ENCODE results near the gene WDR82.

WDR82 gene

GRCh38 chr3:52315977-52316764, 37.7 kb upstream of the WDR82 start, which contains the start of gene DNAH1:
Gene DNAH1 (plus strand): TSS chr3:52316319. CDS start chr3:52322443, 6,124 bp downstream.
- H3K27me3 ChIP-seq (ENCODE audit: control insufficient read depth in 1 of 2, insufficient read depth in 1 of 2, low read length in 2 of 2): peaks cover 0 to 15% of the 10 kb centered on the region in 2 experiments
- H2BK12ac ChIP-seq (ENCODE audit: low read length in 2 of 2): peak within 1 kb of the TSS in 1 of 2 experiments; percentile 15
- H4K8ac ChIP-seq (ENCODE audit: low read length): no peak within 1 kb of the TSS
- no peak within 1 kb of the TSS for H3K23ac ChIP-seq (ENCODE audit: low read length in 2 of 2)
- H3K14ac ChIP-seq (ENCODE audit: low read length in 2 of 2): no peak within 1 kb of the TSS
- peak within 1 kb of the TSS in 1 of 2 experiments; percentile 18 for H3K18ac ChIP-seq (ENCODE audit: low read depth in 1 of 2, low read length in 2 of 2)
- H3K4ac ChIP-seq (ENCODE audit: low read depth in 1 of 2, low read length in 2 of 2): peak within 1 kb of the TSS in 1 of 2 experiments; percentile 25
- peak within 1 kb of the TSS; percentile 20 to 74 for H3K4me3 ChIP-seq (ENCODE audit: insufficient read depth in 1 of 2, low read depth in 1 of 2, low read length in 2 of 2)
- no peaks in the 10 kb centered on the region for H3K79me1 ChIP-seq (replicated peaks; ENCODE audit: low read length, poor library complexity, severe bottlenecking)
- no peak within 1 kb of the TSS for H2BK15ac ChIP-seq (ENCODE audit: low read depth, poor library complexity, severe bottlenecking)
- H3K4me2 ChIP-seq (ENCODE audit: low read length, poor library complexity, severe bottlenecking): no peak within 1 kb of the TSS
- peak within 1 kb of the TSS; percentile 60 for H4K91ac ChIP-seq (ENCODE audit: low read length)
- peaks cover 22% of the 10 kb centered on the region for H3K4me1 ChIP-seq (ENCODE audit: control insufficient read depth, insufficient read depth, low read depth, low read length)
- H2BK5ac ChIP-seq (ENCODE audit: low read depth, low read length, poor library complexity, severe bottlenecking): no peak within 1 kb of the TSS
- H2AK5ac ChIP-seq (ENCODE audit: low read length, severe bottlenecking): no peak within 1 kb of the TSS
- H3K27ac ChIP-seq (ENCODE audit: low read length, poor library complexity, severe bottlenecking): no peak within 1 kb of the TSS
- peak within 1 kb of the TSS; percentile 69 for H3K9ac ChIP-seq (ENCODE audit: low read length)
- H2BK120ac ChIP-seq (ENCODE audit: low read depth, low read length): no peak within 1 kb of the TSS
- peaks cover 0 to 6% of the 10 kb centered on the region in 2 experiments for H3K36me3 ChIP-seq (ENCODE audit: control insufficient read depth in 1 of 2, insufficient read depth in 2 of 2, low read depth in 1 of 2, low read length in 2 of 2)
- no peak for DNase-seq
- 100% methylated on average over 3 of the region's 3 CpGs for WGBS
- no peak within 1 kb of the TSS for H2AFZ ChIP-seq (ENCODE audit: low read depth, low read length)
- H3K9me3 ChIP-seq (ENCODE audit: control insufficient read depth, low read length): no peaks in the 10 kb centered on the region

GRCh38 chr3:52315006-52315405, 36.6 kb upstream of the WDR82 start:
- Histone ChIP-seq H3K79me1 (replicated peaks; ENCODE audit: low read length, poor library complexity, severe bottlenecking) (no peaks in the 10 kb centered on the region), H2BK12ac (ENCODE audit: low read length in 2 of 2) (no peak overlapping the region), H3K4me1 (ENCODE audit: control insufficient read depth, insufficient read depth, low read depth, low read length) (peaks cover 26% of the 10 kb centered on the region), H3K4ac (ENCODE audit: low read depth in 1 of 2, low read length in 2 of 2) (no peak overlapping the region), H3K36me3 (ENCODE audit: control insufficient read depth in 1 of 2, insufficient read depth in 2 of 2, low read depth in 1 of 2, low read length in 2 of 2) (peaks cover under 1 to 13% of the 10 kb centered on the region in 2 experiments), H2BK120ac (ENCODE audit: low read depth, low read length) (no peak overlapping the region), H2AFZ (ENCODE audit: low read depth, low read length) (no peak overlapping the region), H3K23ac (ENCODE audit: low read length in 2 of 2) (no peak overlapping the region), H4K8ac (ENCODE audit: low read length) (no peak overlapping the region), H3K4me2 (ENCODE audit: low read length, poor library complexity, severe bottlenecking) (no peak overlapping the region), H3K9me3 (ENCODE audit: control insufficient read depth, low read length) (no peaks in the 10 kb centered on the region), H4K91ac (ENCODE audit: low read length) (no peak overlapping the region), H2BK5ac (ENCODE audit: low read depth, low read length, poor library complexity, severe bottlenecking) (no peak overlapping the region), H2BK15ac (ENCODE audit: low read depth, poor library complexity, severe bottlenecking) (no peak overlapping the region), H3K9ac (ENCODE audit: low read length) (no peak overlapping the region), H3K27me3 (ENCODE audit: control insufficient read depth in 1 of 2, insufficient read depth in 1 of 2, low read length in 2 of 2) (peaks cover 0 to 15% of the 10 kb centered on the region in 2 experiments), H3K27ac (ENCODE audit: low read length, poor library complexity, severe bottlenecking) (no peak overlapping the region), H3K4me3 (ENCODE audit: insufficient read depth in 1 of 2, low read depth in 1 of 2, low read length in 2 of 2) (no peak overlapping the region), H3K14ac (ENCODE audit: low read length in 2 of 2) (no peak overlapping the region), H3K18ac (ENCODE audit: low read depth in 1 of 2, low read length in 2 of 2) (no peak overlapping the region), H2AK5ac (ENCODE audit: low read length, severe bottlenecking) (no peak overlapping the region)
- DNase-seq: no peak
- WGBS: 82% methylated on average over 3 of the region's 6 CpGs

- Histone ChIP-seq H3K36me3 (ENCODE audit: control insufficient read depth in 1 of 2, insufficient read depth in 2 of 2, low read depth in 1 of 2, low read length in 2 of 2) (peaks cover 4 to 16% of the 10 kb centered on the region in 2 experiments), H2BK5ac (ENCODE audit: low read depth, low read length, poor library complexity, severe bottlenecking) (no peak overlapping the region), H2BK120ac (ENCODE audit: low read depth, low read length) (no peak overlapping the region), H3K9ac (ENCODE audit: low read length) (no peak overlapping the region), H2BK12ac (ENCODE audit: low read length in 2 of 2) (no peak overlapping the region), H3K4ac (ENCODE audit: low read depth in 1 of 2, low read length in 2 of 2) (no peak overlapping the region), H2AK5ac (ENCODE audit: low read length, severe bottlenecking) (no peak overlapping the region), H3K23ac (ENCODE audit: low read length in 2 of 2) (peak overlapping the region in 1 of 2 experiments; percentile 34), H4K91ac (ENCODE audit: low read length) (no peak overlapping the region), H3K4me1 (ENCODE audit: control insufficient read depth, insufficient read depth, low read depth, low read length) (peaks cover 26% of the 10 kb centered on the region), H3K4me2 (ENCODE audit: low read length, poor library complexity, severe bottlenecking) (no peak overlapping the region), H3K4me3 (ENCODE audit: insufficient read depth in 1 of 2, low read depth in 1 of 2, low read length in 2 of 2) (peak overlapping the region in 1 of 2 experiments; percentile 19), H3K27me3 (ENCODE audit: control insufficient read depth in 1 of 2, insufficient read depth in 1 of 2, low read length in 2 of 2) (peaks cover 0 to 15% of the 10 kb centered on the region in 2 experiments), H3K18ac (ENCODE audit: low read depth in 1 of 2, low read length in 2 of 2) (no peak overlapping the region), H2BK15ac (ENCODE audit: low read depth, poor library complexity, severe bottlenecking) (no peak overlapping the region), H3K9me3 (ENCODE audit: control insufficient read depth, low read length) (no peaks in the 10 kb centered on the region), H4K8ac (ENCODE audit: low read length) (no peak overlapping the region), H3K14ac (ENCODE audit: low read length in 2 of 2) (no peak overlapping the region), H2AFZ (ENCODE audit: low read depth, low read length) (no peak overlapping the region), H3K79me1 (replicated peaks; ENCODE audit: low read length, poor library complexity, severe bottlenecking) (no peaks in the 10 kb centered on the region), H3K27ac (ENCODE audit: low read length, poor library complexity, severe bottlenecking) (no peak overlapping the region)
- DNase-seq: peak; percentile 22
- 92% methylated on average over 3 of the region's 3 CpGs for WGBS
Observed at GRCh38 chr3:52314489-52314888, 36.0 kb upstream of the WDR82 start.

- Histone ChIP-seq H2AK5ac (ENCODE audit: low read length, severe bottlenecking) (no peak overlapping the region), H3K27ac (ENCODE audit: low read length, poor library complexity, severe bottlenecking) (no peak overlapping the region), H3K18ac (ENCODE audit: low read depth in 1 of 2, low read length in 2 of 2) (peak overlapping the region in 1 of 2 experiments; percentile 80), H3K9ac (ENCODE audit: low read length) (peak overlapping the region; percentile 18), H2BK12ac (ENCODE audit: low read length in 2 of 2) (no peak overlapping the region), H3K36me3 (ENCODE audit: control insufficient read depth in 1 of 2, insufficient read depth in 2 of 2, low read depth in 1 of 2, low read length in 2 of 2) (peaks cover 4 to 16% of the 10 kb centered on the region in 2 experiments), H4K8ac (ENCODE audit: low read length) (peak overlapping the region; percentile 7), H3K4me2 (ENCODE audit: low read length, poor library complexity, severe bottlenecking) (no peak overlapping the region), H3K4me3 (ENCODE audit: insufficient read depth in 1 of 2, low read depth in 1 of 2, low read length in 2 of 2) (peak overlapping the region in 1 of 2 experiments; percentile 19), H2BK5ac (ENCODE audit: low read depth, low read length, poor library complexity, severe bottlenecking) (no peak overlapping the region), H3K79me1 (replicated peaks; ENCODE audit: low read length, poor library complexity, severe bottlenecking) (no peaks in the 10 kb centered on the region), H3K4me1 (ENCODE audit: control insufficient read depth, insufficient read depth, low read depth, low read length) (peaks cover 26% of the 10 kb centered on the region), H3K4ac (ENCODE audit: low read depth in 1 of 2, low read length in 2 of 2) (no peak overlapping the region), H2BK120ac (ENCODE audit: low read depth, low read length) (no peak overlapping the region), H3K27me3 (ENCODE audit: control insufficient read depth in 1 of 2, insufficient read depth in 1 of 2, low read length in 2 of 2) (peaks cover 0 to 8% of the 10 kb centered on the region in 2 experiments), H4K91ac (ENCODE audit: low read length) (no peak overlapping the region), H3K14ac (ENCODE audit: low read length in 2 of 2) (no peak overlapping the region), H2AFZ (ENCODE audit: low read depth, low read length) (no peak overlapping the region), H2BK15ac (ENCODE audit: low read depth, poor library complexity, severe bottlenecking) (no peak overlapping the region), H3K23ac (ENCODE audit: low read length in 2 of 2) (no peak overlapping the region), H3K9me3 (ENCODE audit: control insufficient read depth, low read length) (no peaks in the 10 kb centered on the region)
- 51% methylated on average over 4 of the region's 4 CpGs for WGBS
- DNase-seq: peak; percentile 62
Observed at GRCh38 chr3:52313774-52314188, 35.3 kb upstream of the WDR82 start.

Data from mesenchymal stem cell (in vitro differentiated cells and primary cell).